Vagina (tissue), 2 donors: Measurements from ENCODE around the gene LGI1.

Source experiments
- CTCF ChIP-seq, 3 experiments: fragments of 450-650 bp in 2 of 3; fragments of 200-600 bp in 1 of 3; sonication (generic) in 1 of 3; IDR thresholded peaks; one replicate each; pipeline ENCODE4 v1.5.1; 2017 to 2019; ENCODE audit warnings: antibody characterized with exemption in 3 of 3, mild to moderate bottlenecking in 2 of 3, moderate library complexity in 2 of 3
- POLR2A ChIP-seq, 2 donors: fragments of 450-650 bp; IDR thresholded peaks; one replicate each; pipeline ENCODE4 v1.6.1; 2017; ENCODE audit warnings: antibody characterized with exemption in 2 of 2, mild to moderate bottlenecking in 2 of 2, moderate library complexity in 2 of 2
- POLR2AphosphoS5 ChIP-seq, 2 donors: sonication (generic); formaldehyde crosslinking; IDR thresholded peaks; one replicate each; pipeline ENCODE4 v1.9.0; 2017; ENCODE audit warnings: antibody characterized with exemption in 2 of 2, mild to moderate bottlenecking in 2 of 2, low read depth in 1 of 2; ENCODE audit not compliant: insufficient read depth in 1 of 2

GRCh38 chr10:93819520-93819919, 61.8 kb downstream of the LGI1 start:
- no peak for TF ChIP-seq CTCF (IDR thresholded peaks at IDR 0.05)
- TF ChIP-seq POLR2A (IDR thresholded peaks at IDR 0.05) = no peak
- TF ChIP-seq POLR2AphosphoS5 (IDR thresholded peaks at IDR 0.05; ENCODE audit: insufficient read depth in 1 of 2, low read depth in 1 of 2) = no peak
